Raji (cell line): ENCODE measurements around the gene OR52I2.

Experiments used
- POLR2A ChIP-seq: IDR thresholded peaks from 2 replicates; pipeline ENCODE4 v1.6.1; 2011; ENCODE audit warnings: low read depth, low read length, control low read depth; ENCODE audit not compliant: insufficient read depth

OR52I2 gene

GRCh38 chr11:4637662-4638047, 56.1 kb downstream of the OR52I2 start:
- TF ChIP-seq POLR2A = no peak

- TF ChIP-seq POLR2A = no peak
Measured at GRCh38 chr11:4639931-4640330, 58.4 kb downstream of the OR52I2 start.

- no peak for TF ChIP-seq POLR2A
Measured at GRCh38 chr11:4641501-4641900, 60.0 kb downstream of the OR52I2 start.

GRCh38 chr11:4642043-4642442, 60.5 kb downstream of the OR52I2 start:
- TF ChIP-seq POLR2A = no peak
